Tibial artery (tissue), 4 donors: Measurements from ENCODE around the gene PRKAR1B.

Experiments
- DNase-seq, 2 donors: peaks; one replicate each; pipeline ENCODE4 v3.0.0-alpha.2; 2019
- H3K27ac ChIP-seq, 2 donors: fragments of 200-600 bp; sonication (generic) in 1 of 2; 1 replicate in 1 of 2; 2 replicates in 1 of 2; pipeline ENCODE4 v1.5.1; 2018 to 2019; ENCODE audit warnings: mild to moderate bottlenecking in 1 of 2
- H3K27me3 ChIP-seq, 2 donors: fragments of 200-600 bp; sonication (generic) in 1 of 2; one replicate each; pipeline versions ENCODE4 v1.5.1 to v1.6.0; 2016 to 2019
- H3K36me3 ChIP-seq, 3 donors: fragments of 200-600 bp; sonication (generic) in 2 of 3; one replicate each; pipeline ENCODE4 v1.5.1; 2016 to 2019; ENCODE audit warnings: mild to moderate bottlenecking in 2 of 3
- H3K4me1 ChIP-seq, 4 donors: fragments of 200-600 bp; sonication (generic) in 2 of 4; 1 replicate in 3 of 4; 2 replicates in 1 of 4; pipeline ENCODE4 v1.5.1; 2016 to 2019
- H3K4me3 ChIP-seq, 2 donors: fragments of 200-600 bp; sonication (generic) in 1 of 2; 1 replicate in 1 of 2; 2 replicates in 1 of 2; pipeline ENCODE4 v1.5.1; 2018 to 2019; ENCODE audit warnings: mild to moderate bottlenecking in 2 of 2
- H3K9me3 ChIP-seq, 3 donors: fragments of 200-600 bp; sonication (generic) in 1 of 3; one replicate each; pipeline ENCODE4 v1.5.1; 2016 to 2019
- CTCF ChIP-seq, 2 experiments: fragments of 200-600 bp in 1 of 2; fragments of 450-650 bp in 1 of 2; IDR thresholded peaks; one replicate each; pipeline ENCODE4 v1.5.1; 2017 to 2019; ENCODE audit warnings: antibody characterized with exemption in 2 of 2, mild to moderate bottlenecking in 1 of 2, moderate library complexity in 1 of 2
- intact Hi-C: fragments of 100-400 bp; cut with DNase I; formaldehyde crosslinking; loops from one replicate; pipeline ENCODE4 v1.15.0; 2023; ENCODE audit warnings: low total_unique reads

The PRKAR1B gene

GRCh38 chr7:668139-668931 lies 58.7 kb downstream of the PRKAR1B start:
- H3K27ac ChIP-seq, result peak overlapping the region; percentile 52 to 62
- DNase-seq, result peak; percentile 41 to 60
- peaks cover 3 to 49% (median 42%) of the 10 kb centered on the region in 4 donors for H3K4me1 ChIP-seq
- no peak for TF ChIP-seq CTCF (IDR thresholded peaks at IDR 0.05)
- intact Hi-C loops, result no loop called here
- H3K9me3 ChIP-seq, result no peaks in the 10 kb centered on the region
- H3K36me3 ChIP-seq, result no peaks in the 10 kb centered on the region
- H3K27me3 ChIP-seq, result no peaks in the 10 kb centered on the region
- no peak overlapping the region for H3K4me3 ChIP-seq

GRCh38 chr7:666454-667292 lies 60.4 kb downstream of the PRKAR1B start:
- no peak for TF ChIP-seq CTCF (IDR thresholded peaks at IDR 0.05)
- intact Hi-C loops, result no loop called here
- peak; percentile 15 to 59 for DNase-seq
- no peaks in the 10 kb centered on the region for H3K9me3 ChIP-seq
- H3K36me3 ChIP-seq, result no peaks in the 10 kb centered on the region
- peak overlapping the region; percentile 67 to 71 for H3K27ac ChIP-seq
- H3K4me3 ChIP-seq, result no peak overlapping the region
- peaks cover 5 to 58% (median 47%) of the 10 kb centered on the region in 4 donors for H3K4me1 ChIP-seq
- H3K27me3 ChIP-seq, result no peaks in the 10 kb centered on the region

DNA sequence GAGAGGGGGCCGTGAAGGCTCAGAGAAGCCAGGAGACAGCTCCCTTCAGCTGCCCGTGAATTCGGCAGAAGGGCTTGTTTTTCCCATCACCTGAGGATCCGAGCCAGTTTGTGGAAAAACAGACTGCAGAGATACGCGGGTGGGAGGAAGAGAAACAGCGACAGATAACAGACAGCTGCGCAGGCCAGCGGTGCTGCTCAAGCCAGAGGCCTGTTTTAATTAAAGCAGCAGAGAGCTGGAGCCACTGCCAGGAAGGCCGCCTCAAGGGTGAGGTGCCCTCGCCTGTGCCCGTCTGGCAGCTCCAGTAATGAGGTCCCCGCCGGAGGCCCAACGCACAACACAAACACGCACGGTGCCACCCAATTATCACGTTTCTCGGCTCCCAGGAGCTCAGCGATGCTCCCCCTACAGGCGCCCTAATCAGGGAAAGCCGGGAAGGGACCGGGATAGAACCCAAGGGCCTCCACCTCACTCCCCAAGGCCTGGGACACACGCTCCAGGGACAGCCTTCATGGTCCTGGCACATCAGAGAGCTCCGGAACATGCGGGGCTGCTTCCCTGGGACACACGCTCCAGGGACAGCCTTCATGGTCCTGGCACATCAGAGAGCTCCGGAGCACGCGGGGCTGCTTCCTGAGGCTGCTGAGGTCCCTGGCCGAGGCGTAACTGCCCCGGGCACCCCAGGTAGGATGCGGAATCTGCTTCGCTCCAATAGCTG lies 61.2 kb downstream of the PRKAR1B start:
- DNase-seq, result peak; percentile 20 to 64
- H3K4me1 ChIP-seq, result peaks cover 5 to 58% (median 47%) of the 10 kb centered on the region in 4 donors
- no peaks in the 10 kb centered on the region for H3K36me3 ChIP-seq
- H3K27me3 ChIP-seq, result no peaks in the 10 kb centered on the region
- intact Hi-C loops, result no loop called here
- H3K9me3 ChIP-seq, result no peaks in the 10 kb centered on the region
- H3K4me3 ChIP-seq, result peak overlapping the region; percentile 0 to 13
- H3K27ac ChIP-seq, result peak overlapping the region; percentile 67 to 71
- peak; percentile 15 to 28 for TF ChIP-seq CTCF (IDR thresholded peaks at IDR 0.05)

DNA sequence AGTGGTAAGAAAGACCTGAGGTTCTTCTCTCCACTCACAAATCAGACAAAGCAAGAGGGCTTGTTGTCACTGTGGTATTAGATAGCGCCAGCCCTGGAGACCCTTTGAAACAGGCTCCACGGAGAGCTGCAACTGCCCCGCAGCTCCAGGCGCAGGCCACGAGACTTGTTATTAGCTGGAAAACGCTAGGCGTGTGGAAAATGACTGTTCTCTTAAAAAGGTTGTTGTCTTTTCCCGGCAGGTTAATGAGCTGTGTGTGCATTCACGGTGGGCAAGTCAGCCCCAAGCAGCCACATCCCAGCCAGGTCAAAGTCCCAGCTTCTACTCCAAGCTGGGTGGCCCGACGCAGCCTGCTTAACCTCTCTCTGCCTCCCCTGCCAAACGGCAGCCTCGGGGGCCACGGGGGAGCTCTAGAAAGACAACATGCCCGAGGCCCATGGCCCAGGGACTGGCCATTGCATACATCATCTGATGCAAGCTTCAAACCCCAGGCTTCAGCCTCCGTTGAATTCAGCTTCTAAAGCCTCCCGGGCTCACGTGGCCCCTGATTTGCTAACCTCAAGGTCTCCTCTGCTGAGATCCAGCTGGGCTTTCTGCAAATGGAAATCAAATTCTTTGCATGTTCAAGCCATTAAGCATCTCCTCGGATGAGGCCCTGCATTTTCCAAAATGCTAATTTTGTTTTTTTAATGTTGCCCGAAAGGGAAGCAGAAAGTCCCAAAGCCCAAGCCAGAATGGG lies 61.9 kb downstream of the PRKAR1B start:
- TF ChIP-seq CTCF (IDR thresholded peaks at IDR 0.05), result no peak
- no peaks in the 10 kb centered on the region for H3K9me3 ChIP-seq
- peaks cover 5 to 58% (median 47%) of the 10 kb centered on the region in 4 donors for H3K4me1 ChIP-seq
- H3K27ac ChIP-seq, result peak overlapping the region; percentile 67 to 71
- DNase-seq, result peak in 1 of 2 donors; percentile 66
- H3K27me3 ChIP-seq, result no peaks in the 10 kb centered on the region
- intact Hi-C loops, result no loop called here
- H3K4me3 ChIP-seq, result peak overlapping the region; percentile 0 to 13
- no peaks in the 10 kb centered on the region for H3K36me3 ChIP-seq

DNA sequence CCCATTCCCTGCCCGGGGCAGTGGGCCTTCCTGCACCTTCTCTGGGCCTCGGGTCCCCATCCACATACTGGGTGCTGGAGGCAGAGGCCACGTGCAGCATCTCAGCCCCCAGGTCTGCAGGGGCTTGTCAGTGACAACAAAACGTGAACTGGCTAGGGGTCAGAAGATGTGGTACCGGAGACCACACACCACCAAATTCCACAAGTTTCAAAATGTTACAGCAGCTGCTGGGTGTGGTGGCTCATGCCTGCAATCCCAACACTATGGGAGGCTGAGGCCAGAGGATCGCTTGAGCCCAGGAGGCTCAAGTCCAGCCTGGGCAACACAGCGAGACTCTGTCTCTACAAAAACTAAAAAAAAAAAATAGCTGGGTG lies 62.7 kb downstream of the PRKAR1B start:
- peaks cover 5 to 58% (median 47%) of the 10 kb centered on the region in 4 donors for H3K4me1 ChIP-seq
- H3K9me3 ChIP-seq, result no peaks in the 10 kb centered on the region
- no peak for DNase-seq
- TF ChIP-seq CTCF (IDR thresholded peaks at IDR 0.05), result no peak
- no peaks in the 10 kb centered on the region for H3K27me3 ChIP-seq
- intact Hi-C loops, result no loop called here
- H3K27ac ChIP-seq, result peak overlapping the region; percentile 67 to 71
- no peaks in the 10 kb centered on the region for H3K36me3 ChIP-seq
- no peak overlapping the region for H3K4me3 ChIP-seq
